GM12873 (cell line): ENCODE measurements around the gene SPATA21.

Experiments used
- CTCF ChIP-seq: IDR thresholded peaks from 2 replicates; pipeline ENCODE4 v1.5.1; 2012; ENCODE audit warnings: low read depth, mild to moderate bottlenecking, moderate library complexity, low read length, control low read depth; ENCODE audit not compliant: insufficient read depth; ENCODE audit errors: missing control alignments

Gene SPATA21

GRCh38 chr1:16387201-16388188 lies 49.7 kb downstream of the SPATA21 start:
- TF ChIP-seq CTCF: no peak

- TF ChIP-seq CTCF: no peak
Measured at GRCh38 chr1:16386454-16387113, 50.6 kb downstream of the SPATA21 start.

- TF ChIP-seq CTCF: no peak
Measured at GRCh38 chr1:16385659-16386453, 51.4 kb downstream of the SPATA21 start.

- no peak for TF ChIP-seq CTCF
Measured at GRCh38 chr1:16383888-16384287, 53.3 kb downstream of the SPATA21 start.

- no peak for TF ChIP-seq CTCF
Measured at GRCh38 chr1:16380868-16381267, 56.4 kb downstream of the SPATA21 start.

- TF ChIP-seq CTCF: no peak
Measured at GRCh38 chr1:16378443-16378842, 58.8 kb downstream of the SPATA21 start.

GRCh38 chr1:16376971-16377370 lies 60.3 kb downstream of the SPATA21 start:
- TF ChIP-seq CTCF: no peak
